Ramos (cell line): ENCODE results near the gene ACTL6B.
"Not testable (repeated sequence)": the region's sequence is repeated elsewhere in the genome, so short reads cannot be mapped to it uniquely, and the experiment has no call there.

ENCODE experiments used
- in situ Hi-C: fragments of 300-500 bp; cut with MboI; formaldehyde crosslinking; loops from one replicate; pipeline ENCODE4 v1.14.3; 2022; ENCODE audit warnings: low sequenced_read_pairs; ENCODE audit not compliant: unreplicated experiment

Gene ACTL6B

GRCh38 chr7:100673302-100673941, 17.2 kb upstream of the ACTL6B start, which contains the start of gene GNB2:
GNB2 (plus strand) TSS chr7:100673740; CDS start chr7:100676266, 2,526 bp downstream.
- in situ Hi-C loops = no loop called here

GRCh38 chr7:100671353-100672327, 15.4 kb upstream of the ACTL6B start:
- in situ Hi-C loops = no loop called here

DNA sequence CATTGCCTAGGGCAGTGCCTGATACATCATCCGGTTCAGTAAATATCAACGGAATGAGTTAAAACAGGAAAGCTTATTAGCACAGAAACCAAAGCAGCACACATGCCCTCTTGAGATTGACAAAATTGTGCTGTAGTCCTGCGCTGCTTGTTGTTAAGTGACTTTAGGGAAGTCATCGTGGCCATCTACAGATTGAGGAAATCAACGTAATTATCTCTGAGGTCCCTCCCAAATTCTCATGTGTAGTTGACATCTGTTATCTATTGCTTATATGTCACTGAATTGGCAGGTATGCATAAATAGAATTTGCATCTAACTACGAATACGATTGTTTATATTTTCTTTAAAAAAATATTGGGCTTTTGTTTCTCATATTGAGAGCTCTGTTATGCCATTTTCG, 13.8 kb upstream of the ACTL6B start:
- in situ Hi-C loops = no loop called here

DNA sequence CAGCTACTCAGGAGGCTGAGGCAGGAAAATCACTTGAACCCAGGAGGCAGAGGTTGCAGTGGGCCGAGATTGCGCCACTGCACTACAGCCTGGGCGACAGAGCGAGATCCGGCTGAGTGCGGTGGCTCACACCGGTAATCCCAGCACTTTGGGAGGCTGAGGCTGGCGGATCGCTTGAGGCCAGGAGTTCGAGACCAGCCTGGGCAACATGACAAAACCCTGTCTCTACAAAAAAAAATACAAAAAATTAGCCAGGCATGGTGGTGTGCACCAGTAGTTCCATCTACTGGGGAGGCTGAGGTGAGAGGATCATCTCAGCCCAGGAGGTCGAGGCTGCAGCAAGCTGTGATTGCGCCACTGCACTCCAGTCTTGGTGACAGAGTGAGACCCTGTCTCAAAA, 12.9 kb upstream of the ACTL6B start:
- in situ Hi-C loops = not testable (repeated sequence)

DNA sequence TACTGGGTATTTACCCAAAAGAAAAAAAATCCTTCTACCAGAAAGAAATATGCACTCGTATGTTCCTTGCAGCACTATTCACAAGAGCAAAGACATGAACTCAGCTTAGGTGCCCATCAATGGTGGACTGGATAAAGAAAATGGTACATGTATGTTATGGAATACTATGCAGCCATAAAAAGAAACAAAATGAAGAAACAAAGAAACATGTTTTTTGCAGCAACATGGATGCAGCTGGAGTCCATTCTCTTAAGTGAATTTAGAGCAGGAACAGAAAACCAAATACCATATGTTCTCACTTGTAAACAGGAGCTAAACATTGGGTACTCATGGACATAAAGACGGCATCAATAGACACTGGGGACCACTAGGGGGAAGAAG, 11.8 kb upstream of the ACTL6B start:
- in situ Hi-C loops = no loop called here

- in situ Hi-C loops = no loop called here
These were observed 11.3 kb upstream of the ACTL6B start for GRCh38 chr7:100667331-100668068.

GRCh38 chr7:100665168-100665726, 9.0 kb upstream of the ACTL6B start:
- in situ Hi-C loops = no loop called here

- in situ Hi-C loops = not testable (repeated sequence)
These were observed 6.0 kb upstream of the ACTL6B start for GRCh38 chr7:100662194-100662776.

GRCh38 chr7:100654908-100655831, 1.1 kb downstream of the ACTL6B start:
- in situ Hi-C loops = no loop called here

DNA sequence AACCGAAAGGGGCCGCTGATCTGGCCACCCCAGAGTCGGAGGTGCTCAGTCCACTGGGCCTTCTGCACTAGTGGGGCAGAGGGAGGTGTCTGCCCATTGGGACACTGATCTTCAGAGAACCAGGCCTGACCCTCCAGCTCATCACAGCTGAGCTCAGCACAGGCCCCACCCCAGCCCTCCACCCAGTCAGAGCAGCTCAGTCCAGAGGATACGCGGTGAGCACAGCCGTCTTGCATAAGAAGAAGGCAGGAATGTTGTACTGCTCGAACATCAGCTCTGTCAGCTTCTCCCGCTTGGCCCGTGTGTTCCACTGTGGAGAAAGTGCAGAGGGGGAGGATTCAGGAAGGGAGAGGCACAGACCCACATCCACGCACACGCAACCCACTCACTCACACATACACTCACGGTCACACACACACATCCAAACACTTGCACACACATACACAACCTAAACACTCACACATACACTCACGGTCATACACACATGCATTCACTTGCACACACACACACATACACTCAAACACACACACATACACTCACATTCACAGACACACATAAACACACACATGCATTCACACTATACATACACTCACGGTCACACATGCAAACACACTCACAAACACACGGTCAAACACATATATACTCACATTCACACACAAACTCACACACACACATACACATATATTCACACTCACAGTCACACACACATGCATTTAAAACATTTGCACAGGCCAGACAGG, 6.3 kb downstream of the ACTL6B start:
- in situ Hi-C loops = no loop called here

- in situ Hi-C loops = no loop called here
These were observed 13.7 kb downstream of the ACTL6B start for GRCh38 chr7:100642534-100642907.

GRCh38 chr7:100641860-100642533, 14.3 kb downstream of the ACTL6B start:
- in situ Hi-C loops = no loop called here

DNA sequence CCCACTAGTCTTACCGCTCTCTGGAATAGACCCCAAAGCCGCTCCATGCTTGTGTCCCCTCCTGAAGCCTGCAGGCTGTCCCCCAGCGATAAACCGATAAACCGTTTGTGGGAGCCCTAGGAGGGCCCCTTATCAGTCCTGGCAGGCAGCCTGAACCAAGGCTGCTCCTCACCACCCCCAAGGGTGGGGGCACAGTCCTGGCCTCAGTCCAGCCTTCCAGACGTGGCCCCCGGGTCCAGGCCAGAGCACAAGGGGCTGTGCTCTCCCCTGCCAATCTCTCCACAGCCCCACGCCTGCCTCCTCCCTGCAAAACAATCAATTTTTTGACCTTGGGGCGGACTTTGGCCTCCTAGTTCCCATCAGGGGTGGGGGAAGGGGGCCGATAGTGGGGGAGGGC, 14.8 kb downstream of the ACTL6B start, which contains the start of gene TFR2:
TFR2 (minus strand) TSS at position 90 of the 397 bp plus-strand sequence; CDS start at position 47, 43 bp downstream.
- in situ Hi-C loops = no loop called here

GRCh38 chr7:100640517-100641440, 15.5 kb downstream of the ACTL6B start:
- in situ Hi-C loops = no loop called here

DNA sequence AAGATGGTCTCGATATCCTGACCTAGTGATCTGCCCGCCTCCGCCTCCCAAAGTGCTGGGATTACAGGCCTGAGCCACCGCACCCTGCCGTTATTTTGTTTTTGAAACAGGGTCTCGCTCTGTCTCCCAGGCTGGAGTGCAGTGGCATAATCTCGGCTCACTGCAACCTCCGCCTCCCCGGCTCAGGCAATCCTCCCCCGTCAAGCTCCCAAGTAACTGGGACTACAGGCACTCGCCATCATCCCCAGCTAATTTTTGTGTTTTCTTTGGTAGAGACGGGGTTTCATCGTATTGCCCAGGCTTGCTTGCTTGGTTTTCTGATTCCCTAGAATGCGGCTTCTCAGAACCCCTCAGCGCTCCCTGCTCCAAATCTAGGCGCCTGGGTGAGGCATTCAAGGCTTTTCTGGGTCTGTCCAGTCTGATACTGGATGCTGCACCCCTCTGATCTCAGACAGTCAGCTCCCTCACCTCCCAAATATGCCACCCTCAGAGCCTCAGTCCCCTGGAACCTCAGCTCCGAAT, 16.2 kb downstream of the ACTL6B start:
- in situ Hi-C loops = no loop called here

DNA sequence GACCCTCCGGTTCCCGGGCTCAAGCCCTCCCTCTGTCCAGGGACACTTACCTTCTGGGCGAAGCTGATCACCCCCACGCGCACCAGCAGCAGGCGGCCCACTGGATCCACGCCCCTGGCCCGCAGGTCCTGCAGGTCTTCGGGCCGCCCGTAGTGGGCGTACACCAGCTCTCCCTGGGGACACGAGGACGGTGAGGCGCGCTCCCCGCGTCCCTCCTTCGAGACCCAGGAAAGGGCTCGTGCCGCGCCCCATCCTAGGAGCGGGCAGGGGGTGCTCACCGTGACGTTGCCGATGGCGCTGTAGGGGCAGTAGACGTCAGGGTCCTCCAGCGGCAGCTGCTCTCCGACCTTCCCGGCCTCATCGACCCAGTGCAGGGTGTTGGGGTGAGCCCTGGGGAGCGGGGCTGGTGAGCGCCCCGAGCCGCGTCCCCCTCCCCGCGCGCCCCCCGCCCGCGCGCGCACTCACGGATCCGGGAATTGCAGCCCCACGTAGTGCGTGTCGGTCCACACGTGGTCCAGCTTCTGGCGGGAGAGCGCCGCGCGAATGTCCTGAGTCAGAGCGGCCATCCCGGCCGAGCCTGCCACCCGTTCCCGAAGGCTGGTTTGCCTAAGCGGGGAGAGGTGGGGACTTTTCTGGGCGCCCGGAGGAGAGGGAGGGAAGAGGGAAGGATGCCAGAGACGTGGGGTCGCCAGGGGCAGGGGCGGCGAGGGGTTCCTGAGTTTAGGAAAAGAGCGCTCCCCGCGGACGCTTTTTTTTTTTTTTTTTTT, 23.1 kb downstream of the ACTL6B start:
- in situ Hi-C loops = no loop called here
